Heart right ventricle (tissue), 16 donors: Measurements from ENCODE around the gene MSL3B.

ENCODE experiments used
- ATAC-seq, 8 donors: fragments of 200-7000 bp; cut with Tn5 transposase; one replicate each; pipeline ENCODE4 v1.9.1; 2020; ENCODE audit warnings: mild to moderate bottlenecking in 8 of 8, moderate library complexity in 8 of 8, moderate number of reproducible peaks in 1 of 8
- DNase-seq, 2 donors: peaks; one replicate each; pipeline ENCODE4 v3.0.0-alpha.2; 2020
- H3K27ac ChIP-seq, 10 donors: fragments of 200-600 bp; sonication (generic) in 2 of 10; one replicate each; pipeline versions ENCODE4 v1.5.0 to v1.8.0; 2020 to 2022; ENCODE audit warnings: mild to moderate bottlenecking in 3 of 10
- H3K27me3 ChIP-seq, 7 donors: fragments of 200-600 bp; one replicate each; pipeline ENCODE4 v1.8.0; 2021 to 2022; ENCODE audit warnings: mild to moderate bottlenecking in 2 of 7
- H3K36me3 ChIP-seq, 9 donors: fragments of 200-600 bp; sonication (generic) in 1 of 9; one replicate each; pipeline versions ENCODE4 v1.5.0 to v1.8.0; 2020 to 2022; ENCODE audit warnings: mild to moderate bottlenecking in 2 of 9
- H3K4me1 ChIP-seq, 9 donors: fragments of 200-600 bp; sonication (generic) in 1 of 9; one replicate each; pipeline versions ENCODE4 v1.5.0 to v1.8.0; 2020 to 2022; ENCODE audit warnings: mild to moderate bottlenecking in 4 of 9
- H3K4me3 ChIP-seq, 10 donors: fragments of 200-600 bp; sonication (generic) in 2 of 10; one replicate each; pipeline versions ENCODE4 v1.5.0 to v1.8.0; 2020 to 2022; ENCODE audit warnings: mild to moderate bottlenecking in 7 of 10, moderate library complexity in 2 of 10
- H3K9me3 ChIP-seq, 11 donors: fragments of 200-600 bp in 10 of 11; sonication (generic) in 2 of 11; one replicate each; pipeline versions ENCODE4 v1.5.0 to v1.8.0; 2013 to 2022; ENCODE audit warnings: mild to moderate bottlenecking in 2 of 11, control low read depth in 1 of 11, moderate library complexity in 1 of 11
- WGBS, 2 donors: extraction: QIAGEN DNeasy Blood & Tissue Kit; methylation state at CpG; one replicate each; pipeline ENCODE4 v1.1.7; 2013; ENCODE audit warnings: inconsistent platforms in 1 of 2; 5-methylcytosine and 5-hydroxymethylcytosine counted together
- intact Hi-C, 10 donors: fragments of 100-400 bp; cut with DNase I; formaldehyde crosslinking; loops; one replicate each; pipeline versions ENCODE4 v1.11.1 to v1.14.2; 2022
- TF ChIP-seq, protein P1 (sequence below), 9 donors: fragments of 200-600 bp; sonication (generic) in 2 of 9; IDR thresholded peaks; one replicate each; pipeline versions ENCODE4 v1.5.0 to v1.8.0; 2021 to 2022; ENCODE audit warnings: antibody characterized with exemption in 9 of 9, mild to moderate bottlenecking in 5 of 9, moderate library complexity in 1 of 9
- donor health status: Arrhythmogenic right ventricular cardiomyopathy.
- donor health status: ischemic (EF 13 %, LVEDD 7.1; RV severe dilation, severe dysfunction).
- donor health status: healthy with polysubstance abuse.
- donor health status: DM: no; HTN: yes; CAD: no.
- donor health status: DM: no; HTN: no; CAD: no.
- donor health status: ischemic (EF 25% LVEDD 6.9; RV normal size, moderate dysfunction).
- donor health status: ischemic (EF 25% LVEDD 5.7; RV mildly dilated, moderate dysfunction).
- donor health status: healthy.
- donor health status: DM: yes; HTN: yes; CAD: no.
- donor health status: Ischemic cardiomyopathy.
- donor health status: ischemic (EF 35%, LVEDD 5.7; RV mildly dilated, moderate dysfunction).
- donor health status: nonischemic (EF 11% LVEDD 7.7; RV severe dilation, severe dysfunction).
- donor health status: DM: yes; HTN: yes; CAD: no.
- donor health status: PGD.
- donor health status: ischemic (EF 29% LVEDD 5.4; RV normal size, mild dysfunction).
- donor health status: nonischemic (EF 23%, LVEDD 6.1; RV moderate dilation, normal function).

MSL3B gene

DNA sequence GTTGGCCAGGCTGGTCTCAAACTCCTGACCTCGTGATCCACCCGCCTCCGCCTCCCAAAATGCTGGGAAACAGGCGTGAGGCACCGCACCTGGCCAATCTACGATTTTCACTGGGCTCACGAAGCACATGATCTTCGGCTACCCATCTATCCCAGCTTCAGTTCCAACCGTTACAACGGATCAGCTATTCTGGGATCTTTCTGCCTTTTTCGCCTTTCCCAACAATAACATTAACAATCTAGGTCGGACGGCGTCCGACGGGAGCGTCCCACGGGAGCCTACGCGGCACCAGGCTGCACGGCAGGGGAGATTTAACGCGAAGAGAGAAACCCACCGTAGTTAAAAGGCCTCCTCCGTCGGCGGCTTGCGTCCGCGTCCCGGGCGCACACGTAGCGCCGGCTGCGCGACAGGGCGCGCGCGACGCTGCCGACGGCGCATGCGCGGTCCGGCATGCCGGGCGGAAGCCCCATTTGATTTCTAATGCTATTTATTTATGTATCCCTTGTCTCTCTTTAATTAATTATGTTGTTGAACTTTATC is at the start of gene MSL3B:
Gene MSL3B, minus strand, starts transcription at position 394 of the 540 bp plus-strand sequence.
- Histone ChIP-seq H3K4me3 (peak within 1 kb of the TSS in 9 of 10 donors; percentile 1 to 62 (median 50)), H3K27me3 (peaks cover 0 to 41% (median 21%) of the 10 kb centered on the region in 7 donors), H3K9me3 (peaks cover 0 to 24% (median 0%) of the 10 kb centered on the region in 11 donors), H3K27ac (peak within 1 kb of the TSS in 1 of 10 donors; percentile 76), H3K36me3 (no peaks in the 10 kb centered on the region), H3K4me1 (no peaks in the 10 kb centered on the region)
- DNase-seq: peak in 1 of 2 donors; percentile 52
- intact Hi-C loops: no loop called here
- ATAC-seq: peak in 5 of 8 donors; percentile 28 to 73 (median 46)
- TF ChIP-seq, protein P1, sequence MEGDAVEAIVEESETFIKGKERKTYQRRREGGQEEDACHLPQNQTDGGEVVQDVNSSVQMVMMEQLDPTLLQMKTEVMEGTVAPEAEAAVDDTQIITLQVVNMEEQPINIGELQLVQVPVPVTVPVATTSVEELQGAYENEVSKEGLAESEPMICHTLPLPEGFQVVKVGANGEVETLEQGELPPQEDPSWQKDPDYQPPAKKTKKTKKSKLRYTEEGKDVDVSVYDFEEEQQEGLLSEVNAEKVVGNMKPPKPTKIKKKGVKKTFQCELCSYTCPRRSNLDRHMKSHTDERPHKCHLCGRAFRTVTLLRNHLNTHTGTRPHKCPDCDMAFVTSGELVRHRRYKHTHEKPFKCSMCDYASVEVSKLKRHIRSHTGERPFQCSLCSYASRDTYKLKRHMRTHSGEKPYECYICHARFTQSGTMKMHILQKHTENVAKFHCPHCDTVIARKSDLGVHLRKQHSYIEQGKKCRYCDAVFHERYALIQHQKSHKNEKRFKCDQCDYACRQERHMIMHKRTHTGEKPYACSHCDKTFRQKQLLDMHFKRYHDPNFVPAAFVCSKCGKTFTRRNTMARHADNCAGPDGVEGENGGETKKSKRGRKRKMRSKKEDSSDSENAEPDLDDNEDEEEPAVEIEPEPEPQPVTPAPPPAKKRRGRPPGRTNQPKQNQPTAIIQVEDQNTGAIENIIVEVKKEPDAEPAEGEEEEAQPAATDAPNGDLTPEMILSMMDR (IDR thresholded peaks at IDR 0.05): no peak
- WGBS, 2 donors: 7 to 13% methylated on average over 50 of the region's 50 CpGs

DNA sequence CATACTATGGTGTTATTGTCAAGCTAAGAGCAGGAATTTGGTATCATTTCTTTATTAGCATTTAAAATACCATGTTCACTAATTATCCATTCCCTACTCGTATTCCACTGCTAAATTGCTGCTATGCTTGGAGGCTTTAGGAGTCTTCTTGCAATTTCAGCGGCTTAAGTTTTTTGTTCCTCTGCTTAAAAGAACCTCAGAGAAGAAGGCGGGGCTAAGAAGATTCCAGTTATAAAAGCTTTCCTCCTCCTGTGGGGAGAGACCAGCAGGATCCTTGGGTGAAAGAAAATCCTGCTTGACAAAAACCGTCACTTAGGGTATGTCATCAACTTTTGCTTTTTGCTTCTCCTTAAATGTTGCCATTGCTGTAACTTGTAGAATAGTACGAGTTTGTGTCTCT is 48.9 kb upstream of the MSL3B start, which contains the start of gene TRPM8:
Gene TRPM8, plus strand, starts transcription at position 258 of the 400 bp plus-strand sequence. CDS start 9,165 bp downstream, outside the sequence.
- intact Hi-C loops: no loop called here
- no peak for DNase-seq
- ATAC-seq: no peak
- H3K36me3 ChIP-seq: no peaks in the 10 kb centered on the region
- H3K27ac ChIP-seq: no peak within 1 kb of the TSS
- H3K9me3 ChIP-seq: no peaks in the 10 kb centered on the region
- H3K27me3 ChIP-seq: peaks cover 0 to 39% (median 9%) of the 10 kb centered on the region in 7 donors
- 41 to 43% methylated on average over 5 of the region's 5 CpGs for WGBS, 2 donors
- TF ChIP-seq, protein P1 (IDR thresholded peaks at IDR 0.05): no peak
- H3K4me1 ChIP-seq: no peaks in the 10 kb centered on the region
- H3K4me3 ChIP-seq: no peak within 1 kb of the TSS

DNA sequence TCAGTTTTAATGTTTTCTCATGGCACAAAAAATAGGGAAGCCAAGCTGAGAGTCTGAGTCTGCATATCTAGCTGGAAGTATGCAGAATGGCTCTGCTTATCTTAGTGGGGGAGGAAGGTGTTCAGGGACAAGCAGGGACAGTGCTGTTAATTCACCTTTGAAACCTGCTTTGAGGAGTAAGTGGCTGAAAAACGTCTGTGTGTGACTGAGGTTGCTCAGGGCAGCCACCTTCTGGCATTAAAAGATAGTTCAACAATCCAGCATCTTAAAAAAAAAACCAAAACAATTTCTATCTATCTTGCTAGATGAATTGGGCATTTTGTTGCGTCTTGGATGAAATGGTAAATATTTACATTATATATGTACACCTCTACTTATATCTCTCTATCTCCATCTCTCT is 46.9 kb upstream of the MSL3B start:
- H3K27me3 ChIP-seq: peaks cover 0 to 39% (median 9%) of the 10 kb centered on the region in 7 donors
- TF ChIP-seq, protein P1 (IDR thresholded peaks at IDR 0.05): no peak
- H3K9me3 ChIP-seq: no peaks in the 10 kb centered on the region
- WGBS, 2 donors: 27 to 28% methylated on average over 2 of the region's 2 CpGs
- no peak overlapping the region for H3K27ac ChIP-seq
- H3K4me3 ChIP-seq: no peak overlapping the region
- intact Hi-C loops: no loop called here
- no peak for DNase-seq
- H3K4me1 ChIP-seq: no peaks in the 10 kb centered on the region
- no peak for ATAC-seq
- no peaks in the 10 kb centered on the region for H3K36me3 ChIP-seq

DNA sequence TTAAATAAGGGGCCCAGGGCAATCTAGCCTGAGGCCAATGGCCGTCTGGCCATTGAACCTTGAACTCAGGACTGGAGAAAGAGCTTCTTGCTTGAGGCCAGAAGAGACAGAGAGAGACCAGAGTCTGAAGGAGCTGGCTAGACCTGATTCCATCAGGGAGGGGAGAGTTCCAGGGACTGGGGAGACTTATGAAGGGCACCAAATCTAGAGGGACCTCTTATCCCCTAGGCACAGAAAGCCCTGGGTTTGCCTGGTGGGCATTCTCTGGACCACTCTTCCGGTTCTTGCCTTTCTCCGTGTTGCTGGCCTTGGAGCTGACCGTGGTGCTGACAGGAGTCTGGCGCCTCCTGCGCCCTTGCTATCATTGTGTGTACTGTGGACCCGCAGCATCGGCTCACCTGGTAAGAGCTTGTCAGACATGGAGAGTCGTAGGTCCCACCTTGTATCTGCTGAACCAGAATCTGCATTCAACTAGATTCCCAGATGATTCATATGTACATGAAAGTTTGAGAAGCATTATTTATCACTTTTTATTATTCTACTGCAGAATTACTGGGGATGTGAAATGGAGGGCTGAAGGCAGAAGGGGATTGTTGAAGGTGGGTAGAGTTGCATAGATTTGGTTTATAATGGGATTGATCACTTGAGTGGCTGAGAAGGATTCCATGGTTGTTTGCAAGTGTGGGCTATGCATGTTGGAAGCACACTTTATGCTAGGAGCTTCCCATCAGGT is 44.7 kb upstream of the MSL3B start:
- ATAC-seq: no peak

More for the DNA sequence above, 44.7 kb upstream of the MSL3B start:
- Histone ChIP-seq H3K36me3 (no peaks in the 10 kb centered on the region), H3K27me3 (peaks cover 0 to 36% (median 8%) of the 10 kb centered on the region in 7 donors), H3K27ac (no peak overlapping the region), H3K4me1 (no peaks in the 10 kb centered on the region), H3K9me3 (no peaks in the 10 kb centered on the region), H3K4me3 (no peak overlapping the region)
- TF ChIP-seq, protein P1 (IDR thresholded peaks at IDR 0.05): no peak
- WGBS, 2 donors: 15 to 18% methylated on average over 9 of the region's 9 CpGs
- peak in 1 of 2 donors; percentile 17 for DNase-seq
- intact Hi-C loops: no loop called here
